Measurements from ENCODE around the gene STYX. TPM values are rescaled to one million over a fixed set of nuclear protein-coding genes. Genes with fewer than 3 reads are reported as not detected.
A peak's percentile ranks its signal among the peaks of the same experiment; 100 is the strongest.

STYX gene
- total and polyA plus RNA-seq, 2 of the 4 experiments (the other 2 are of a cell fraction), result 5.8 to 7.5 TPM

- Histone ChIP-seq H2BK15ac (ENCODE audit: low read depth, low read length) (peak overlapping the region; percentile 63; the same call in 1 of the 3 replicates), H3K9ac (ENCODE audit: low read depth, low read length) (no peak overlapping the region), H2BK20ac (ENCODE audit: low read depth, low read length) (peak overlapping the region; percentile 62), H2BK120ac (ENCODE audit: low read depth, low read length) (peak overlapping the region; percentile 90), H2AK9ac (replicated peaks; ENCODE audit: low read depth, low read length, poor library complexity) (peak overlapping the region; percentile 29), H2AK5ac (ENCODE audit: low read depth, low read length) (0 out of 2 replicates have a peak overlapping the region, but pooled peaks have one; percentile 18), H3K56ac (ENCODE audit: extremely low read depth, insufficient read depth, low read length) (peak overlapping the region; percentile 26; the same call in 1 of the 2 replicates), H3K4ac (ENCODE audit: low read depth, low read length) (peak overlapping the region; percentile 84), H4K91ac (ENCODE audit: insufficient read depth, low read depth, low read length) (no peak overlapping the region; the same call in 1 of the 2 replicates), H3K27ac (ENCODE audit: insufficient read depth, low read length) (no peak overlapping the region), H4K8ac (ENCODE audit: low read depth in 2 of 2, low read length in 2 of 2) (no peak overlapping the region), H3K79me1 (ENCODE audit: low read depth in 1 of 2, low read length in 2 of 2) (peaks cover 9 to 37% of the 10 kb centered on the region in 2 experiments; a peak in 3 of 4 replicates), H3K18ac (ENCODE audit: low read depth, low read length) (no peak overlapping the region; the same call in 1 of the 2 replicates), H3K27me3 (ENCODE audit: control insufficient read depth, insufficient read depth, low read length) (no peaks in the 10 kb centered on the region), H3K36me3 (ENCODE audit: control insufficient read depth, insufficient read depth, low read length) (no peaks in the 10 kb centered on the region), H3K9me1 (ENCODE audit: insufficient read depth, low read length) (peaks cover 6% of the 10 kb centered on the region; the same call in 1 of the 2 replicates), H2AFZ (replicated peaks; ENCODE audit: low read length, poor library complexity) (no peak overlapping the region), H4K20me1 (ENCODE audit: insufficient read depth, low read length) (peaks cover 7% of the 10 kb centered on the region), H3K14ac (replicated peaks; ENCODE audit: low read depth, low read length) (peak overlapping the region; percentile 50), H3K23ac (ENCODE audit: low read depth, low read length) (no peak overlapping the region), H4K5ac (ENCODE audit: low read depth, low read length) (no peak overlapping the region; the same call in 1 of the 2 replicates), H3K4me3 (ENCODE audit: insufficient read depth, low read depth, low read length) (no peak overlapping the region), H3K9me3 (ENCODE audit: control insufficient read depth, insufficient read depth, low read length) (no peaks in the 10 kb centered on the region), H3K4me2 (ENCODE audit: low read depth, low read length) (peak overlapping the region; percentile 2; the same call in 1 of the 2 replicates), H2BK5ac (ENCODE audit: low read depth, low read length, poor library complexity, severe bottlenecking) (peak overlapping the region; percentile 89), H3K4me1 (ENCODE audit: control insufficient read depth, insufficient read depth, low read length) (no peaks in the 10 kb centered on the region; the same call in 1 of the 2 replicates)
- TF ChIP-seq SMC3 (IDR thresholded peaks at IDR 0.05; ENCODE audit: low read depth, low read length) (no peak), USF2 (IDR thresholded peaks at IDR 0.05; ENCODE audit: low read depth, low read length) (no peak), CHD1 (IDR thresholded peaks at IDR 0.05; ENCODE audit: low read depth, low read length) (no peak), MAZ (IDR thresholded peaks at IDR 0.05; ENCODE audit: borderline replicate concordance, low read depth, low read length) (no peak), POLR2A (IDR thresholded peaks at IDR 0.05; ENCODE audit: low read depth, low read length) (no peak), RCOR1 (IDR thresholded peaks at IDR 0.05; ENCODE audit: insufficient replicate concordance, low read length) (no peak), NFE2L2 (IDR thresholded peaks at IDR 0.05; ENCODE audit: low read depth, low read length) (no peak), BHLHE40 (IDR thresholded peaks at IDR 0.05; ENCODE audit: low read depth, low read length) (no peak), CTCF (conservative IDR thresholded peaks at IDR 0.05; ENCODE audit: low read depth, low read length) (no peak)
- CTCF ChIA-PET, result no interaction called here
- in situ Hi-C loops (cut with MboI; ENCODE audit: low sequenced_read_pairs), result no loop called here
- dilution Hi-C loops (cut with HindIII; ENCODE audit: low sequenced_read_pairs, unreplicated experiment), result no loop called here
- intact Hi-C loops (cut with micrococcal nuclease), result no loop called here
- no TSS peak for BruUV-seq (replicated peaks)
- WGBS, 2 experiments (ENCODE audit: extremely low coverage in 2 of 2, insufficient read length in 1 of 2), result no CpG with 5 or more reads among the region's 2 CpGs
- ATAC-seq (ENCODE audit: low read depth), result no peak
- peak; percentile 21 for DNase-seq
- POLR2A ChIA-PET (ENCODE audit: unreplicated experiment), result no interaction called here
These were observed 63.1 kb downstream of the STYX start for GRCh38 chr14:52793061-52793460.
